Heart left ventricle (tissue), 16 donors: ENCODE measurements around the gene BAK1. TPM values are rescaled to one million over a fixed set of nuclear protein-coding genes. Genes with fewer than 3 reads are reported as not detected.

Experiments used
- ATAC-seq, 4 donors: fragments of 200-7000 bp; cut with Tn5 transposase; one replicate each; pipeline ENCODE4 v1.9.1; 2020 to 2022; ENCODE audit warnings: moderate library complexity in 4 of 4, mild to moderate bottlenecking in 3 of 4, moderate number of reproducible peaks in 1 of 4
- DNase-seq, 5 donors: peaks; one replicate each; pipeline ENCODE4 v3.0.0-alpha.2; 2020
- H3K27ac ChIP-seq, 12 donors: fragments of 200-600 bp; sonication (generic) in 4 of 12; one replicate each; pipeline versions ENCODE4 v1.5.0 to v1.8.0; 2016 to 2022; ENCODE audit warnings: mild to moderate bottlenecking in 2 of 12
- H3K27me3 ChIP-seq, 9 donors: fragments of 200-600 bp; sonication (generic) in 2 of 9; one replicate each; pipeline versions ENCODE4 v1.5.1 to v1.8.0; 2016 to 2022; ENCODE audit warnings: mild to moderate bottlenecking in 3 of 9
- H3K36me3 ChIP-seq, 9 donors: fragments of 200-600 bp; sonication (generic) in 2 of 9; one replicate each; pipeline versions ENCODE4 v1.5.0 to v1.8.0; 2018 to 2022; ENCODE audit warnings: mild to moderate bottlenecking in 2 of 9
- H3K4me1 ChIP-seq, 12 donors: fragments of 200-600 bp; sonication (generic) in 4 of 12; one replicate each; pipeline versions ENCODE4 v1.5.0 to v1.8.0; 2016 to 2022; ENCODE audit warnings: mild to moderate bottlenecking in 3 of 12
- H3K4me3 ChIP-seq, 12 donors: fragments of 200-600 bp; sonication (generic) in 4 of 12; one replicate each; pipeline versions ENCODE4 v1.5.0 to v1.8.0; 2017 to 2022; ENCODE audit warnings: mild to moderate bottlenecking in 9 of 12, moderate library complexity in 4 of 12
- H3K9me3 ChIP-seq, 12 donors: fragments of 200-600 bp; sonication (generic) in 4 of 12; one replicate each; pipeline versions ENCODE4 v1.5.0 to v1.8.0; 2016 to 2022; ENCODE audit warnings: mild to moderate bottlenecking in 1 of 12
- CTCF ChIP-seq, 12 donors: fragments of 200-600 bp; sonication (generic) in 4 of 12; IDR thresholded peaks; one replicate each; pipeline versions ENCODE4 v1.5.0 to v1.8.0; 2018 to 2022; ENCODE audit warnings: antibody characterized with exemption in 12 of 12, mild to moderate bottlenecking in 5 of 12
- POLR2A ChIP-seq, 2 donors: fragments of 450-650 bp; IDR thresholded peaks; one replicate each; pipeline ENCODE4 v1.6.1; 2017; ENCODE audit warnings: antibody characterized with exemption in 2 of 2, mild to moderate bottlenecking in 2 of 2, moderate library complexity in 2 of 2
- WGBS, 4 donors: extraction: QIAGEN DNeasy Blood & Tissue Kit in 2 of 4; methylation state at CpG; one replicate each; pipeline versions ENCODE4 v1.1.5 to v1.1.7; 2013 to 2018; 5-methylcytosine and 5-hydroxymethylcytosine counted together
- intact Hi-C, 10 donors: fragments of 100-400 bp; cut with DNase I; formaldehyde crosslinking; loops; one replicate each; pipeline versions ENCODE4 v1.11.1 to v1.14.2; 2022
- polyA plus RNA-seq, 2 donors: library from polyadenylated mRNA; stranded (reverse); fragments of 200-250 nt; gene quantifications; one replicate each; pipeline ENCODE4 v1.2.3, GENCODE V29; 2013
- total RNA-seq, 9 donors: library from RNA; depleted of rRNA in 2 of 9; stranded (reverse); fragments of >200 nt in 2 of 9; fragmentation: NEBNext Ultra II Directional in 3 of 9; extraction: Animal tissue kit (Norgen Biotek cat#: 25700) in 3 of 9; gene quantifications; one replicate each; pipeline versions ENCODE4 v1.1.0 to v1.2.4, GENCODE V29; 2016 to 2023
- donor health status: ischemic (EF 13 %, LVEDD 7.1; RV severe dilation, severe dysfunction).
- donor health status: healthy with polysubstance abuse.
- donor health status: DM: no; HTN: yes; CAD: no.
- donor health status: DM: no; HTN: no; CAD: no.
- donor health status: ischemic (EF 25% LVEDD 6.9; RV normal size, moderate dysfunction).
- donor health status: ischemic (EF 25% LVEDD 5.7; RV mildly dilated, moderate dysfunction).
- donor health status: healthy.
- donor health status: DM: yes; HTN: yes; CAD: no.
- donor health status: ischemic (EF 35%, LVEDD 5.7; RV mildly dilated, moderate dysfunction).
- donor health status: nonischemic (EF 11% LVEDD 7.7; RV severe dilation, severe dysfunction).
- donor health status: DM: yes; HTN: yes; CAD: no.
- donor health status: PGD.
- donor health status: ischemic (EF 29% LVEDD 5.4; RV normal size, mild dysfunction).
- donor health status: nonischemic (EF 23%, LVEDD 6.1; RV moderate dilation, normal function).

BAK1 gene
- total and polyA plus RNA-seq, 11 donors: 13.9 to 55.3 (median 18.9) TPM

DNA sequence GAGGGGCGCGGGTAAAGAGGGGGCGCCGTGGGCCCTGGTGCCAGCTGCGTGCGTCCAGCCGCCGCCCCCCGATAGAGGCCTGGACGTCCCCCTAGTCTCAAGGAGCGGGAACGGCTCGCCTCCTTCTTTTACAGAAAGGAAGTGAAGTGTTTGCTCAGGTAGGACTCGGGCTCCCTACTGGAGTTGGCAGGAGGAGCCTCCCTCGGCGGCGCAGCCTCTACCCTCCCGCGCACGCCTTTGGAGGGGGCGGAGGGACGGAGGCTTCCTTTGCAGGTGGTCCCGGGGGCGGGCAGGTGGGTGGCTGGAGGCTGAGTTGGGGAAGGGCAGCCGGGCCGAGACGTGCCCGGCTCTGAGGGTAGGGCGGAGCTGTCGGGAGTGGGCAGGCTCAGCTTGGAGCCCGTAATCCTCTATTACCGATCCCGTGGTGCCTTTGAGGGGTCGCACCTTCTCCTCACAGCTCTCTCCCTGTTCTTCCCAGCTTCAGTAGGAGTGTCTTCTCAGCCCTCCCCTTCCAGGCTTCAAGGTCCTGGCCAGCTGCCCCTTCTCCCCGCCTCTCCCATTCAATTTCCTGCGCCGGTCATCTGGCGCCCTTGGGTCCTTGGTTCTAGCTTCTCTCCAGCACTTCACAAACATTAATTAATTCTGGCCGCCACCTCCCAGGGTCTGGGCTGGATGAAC lies 41.8 kb upstream of the BAK1 start:
- H3K36me3 ChIP-seq: peaks cover 0 to 5% (median 0%) of the 10 kb centered on the region in 9 donors
- peaks cover 0 to 8% (median 4%) of the 10 kb centered on the region in 9 donors for H3K27me3 ChIP-seq
- H3K4me3 ChIP-seq: peak overlapping the region; percentile 47 to 86 (median 68)
- intact Hi-C loops: loop anchor here in 3 of 10 donors (2.0 to 5.0 kb wide), 2 partner anchors 31 to 35 kb away; no protein-coding TSS in a partner anchor
- TF ChIP-seq CTCF (IDR thresholded peaks at IDR 0.05) (no peak), POLR2A (IDR thresholded peaks at IDR 0.05) (peak in 1 of 2 donors; percentile 29)
- ATAC-seq: peak in 3 of 4 donors; percentile 40 to 69 (median 48)
- peaks cover 0 to 47% (median 17%) of the 10 kb centered on the region in 12 donors for H3K4me1 ChIP-seq
- H3K27ac ChIP-seq: peak overlapping the region; percentile 76 to 97 (median 90)
- 12 to 17% (median 14%) methylated on average over 25 to 39 of the region's 39 CpGs for WGBS, 4 donors
- DNase-seq: peak in 4 of 5 donors; percentile 52 to 68 (median 58)
- H3K9me3 ChIP-seq: no peaks in the 10 kb centered on the region

DNA sequence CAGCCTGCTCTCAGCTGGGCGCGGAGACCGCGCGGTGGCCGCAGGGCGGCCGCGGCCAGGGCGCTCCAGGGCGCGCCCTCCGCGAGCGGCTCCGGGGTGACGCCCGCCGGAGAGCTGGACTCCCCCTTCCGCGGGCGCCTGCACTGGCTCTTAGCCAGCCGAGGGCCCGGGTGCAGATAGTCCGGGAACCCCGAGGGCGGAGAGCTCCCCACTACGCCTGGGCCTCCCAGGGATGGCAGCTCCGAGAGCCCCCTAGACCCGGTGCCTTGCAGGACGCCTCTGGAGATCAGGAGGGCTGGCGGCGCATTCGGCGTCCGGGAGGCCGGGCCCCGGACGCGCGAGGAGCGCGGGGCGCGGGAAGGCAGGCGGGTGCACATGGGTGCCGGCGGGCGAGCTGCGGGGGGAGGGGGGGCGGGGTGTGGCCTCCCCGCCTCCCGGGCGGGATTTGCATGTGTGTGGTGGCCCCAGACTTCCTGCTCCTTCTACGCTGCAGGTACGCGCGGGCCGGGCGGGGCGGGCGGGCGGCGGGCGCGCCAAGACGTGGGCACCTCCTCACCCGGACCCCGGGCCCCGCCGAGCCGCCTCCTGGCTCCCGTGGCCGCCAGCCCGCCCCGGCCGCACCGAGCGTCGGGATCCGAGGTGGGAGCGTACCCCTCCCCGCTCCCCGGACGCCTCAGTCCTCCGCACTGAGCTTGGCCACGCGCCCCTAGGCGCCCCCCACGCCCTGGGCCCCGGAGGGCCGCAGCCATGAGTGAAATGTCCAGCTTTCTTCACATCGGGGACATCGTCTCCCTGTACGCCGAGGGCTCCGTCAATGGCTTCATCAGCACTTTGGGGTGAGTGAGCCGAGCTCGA lies 41.0 kb upstream of the BAK1 start, which contains the start of gene ITPR3:
Gene ITPR3 (plus strand): TSS at position 467 of the 855 bp plus-strand sequence. CDS start 281 bp downstream, at position 748.
- intact Hi-C loops: loop anchor here in 3 of 10 donors (2.0 to 5.0 kb wide), 2 partner anchors 30 to 34 kb away; no protein-coding TSS in a partner anchor
- 0 to 3% (median 1%) methylated on average over 18 to 99 of the region's 99 CpGs for WGBS, 4 donors
- DNase-seq: peak; percentile 49 to 77 (median 57)
- Histone ChIP-seq H3K27ac (peak within 1 kb of the TSS; percentile 76 to 97 (median 90)), H3K9me3 (no peaks in the 10 kb centered on the region), H3K36me3 (peaks cover 0 to 5% (median 0%) of the 10 kb centered on the region in 9 donors), H3K27me3 (peaks cover 0 to 8% (median 4%) of the 10 kb centered on the region in 9 donors), H3K4me1 (peaks cover 0 to 47% (median 17%) of the 10 kb centered on the region in 12 donors), H3K4me3 (peak within 1 kb of the TSS; percentile 47 to 86 (median 68))
- peak; percentile 16 to 66 (median 52) for ATAC-seq
- TF ChIP-seq POLR2A (IDR thresholded peaks at IDR 0.05) (peak in 1 of 2 donors; percentile 26), CTCF (IDR thresholded peaks at IDR 0.05) (no peak)

GRCh38 chr6:33620158-33620855 lies 40.2 kb upstream of the BAK1 start:
- H3K4me1 ChIP-seq: peaks cover 0 to 47% (median 17%) of the 10 kb centered on the region in 12 donors
- no peaks in the 10 kb centered on the region for H3K9me3 ChIP-seq
- intact Hi-C loops: loop anchor here in 3 of 10 donors (2.0 to 5.0 kb wide), 2 partner anchors 30 to 33 kb away; no protein-coding TSS in a partner anchor
- peak in 1 of 12 donors; percentile 7 for TF ChIP-seq CTCF (IDR thresholded peaks at IDR 0.05)
- TF ChIP-seq POLR2A (IDR thresholded peaks at IDR 0.05): no peak
- DNase-seq (peak in 1 of 5 donors; percentile 44), ATAC-seq (peak; percentile 10 to 59 (median 51))
- H3K27me3 ChIP-seq: peaks cover 0 to 8% (median 4%) of the 10 kb centered on the region in 9 donors
- H3K36me3 ChIP-seq: peaks cover 0 to 5% (median 0%) of the 10 kb centered on the region in 9 donors
- WGBS, 4 donors: 1 to 5% (median 3%) methylated on average over 25 to 29 of the region's 29 CpGs
- peak overlapping the region; percentile 47 to 86 (median 68) for H3K4me3 ChIP-seq
- peak overlapping the region; percentile 76 to 97 (median 90) for H3K27ac ChIP-seq
